HK-2 (cell line): ENCODE measurements around the gene NCOA3.

Experiments
- DNase-seq: peaks from one replicate; pipeline ENCODE4 v3.0.0-alpha.2; 2018; ENCODE audit not compliant: unreplicated experiment

The NCOA3 gene

GRCh38 chr20:47597090-47597489 lies 95.4 kb downstream of the NCOA3 start:
- no peak for DNase-seq

- no peak for DNase-seq
These were observed 97.4 kb downstream of the NCOA3 start for GRCh38 chr20:47598911-47599744.

GRCh38 chr20:47600967-47601547 lies 99.4 kb downstream of the NCOA3 start:
- no peak for DNase-seq

- no peak for DNase-seq
These were observed 101.6 kb downstream of the NCOA3 start for GRCh38 chr20:47603260-47603659.

GRCh38 chr20:47605673-47606413 lies 104.2 kb downstream of the NCOA3 start:
- no peak for DNase-seq

- DNase-seq = no peak
These were observed 104.8 kb downstream of the NCOA3 start for GRCh38 chr20:47606414-47606982.

- DNase-seq = no peak
These were observed 105.4 kb downstream of the NCOA3 start for GRCh38 chr20:47606983-47607613.

- no peak for DNase-seq
These were observed 107.3 kb downstream of the NCOA3 start for GRCh38 chr20:47609001-47609400.

- DNase-seq = peak; percentile 41
These were observed 108.7 kb downstream of the NCOA3 start for GRCh38 chr20:47610247-47610944.

- DNase-seq = no peak
These were observed 109.2 kb downstream of the NCOA3 start for GRCh38 chr20:47610945-47611250.

GRCh38 chr20:47611785-47612184 lies 110.1 kb downstream of the NCOA3 start:
- no peak for DNase-seq

- no peak for DNase-seq
These were observed 111.0 kb downstream of the NCOA3 start for GRCh38 chr20:47612670-47613069.

GRCh38 chr20:47614703-47615309 lies 113.1 kb downstream of the NCOA3 start:
- DNase-seq = no peak

GRCh38 chr20:47618479-47618878 lies 116.8 kb downstream of the NCOA3 start:
- DNase-seq = no peak

- no peak for DNase-seq
These were observed 119.4 kb downstream of the NCOA3 start for GRCh38 chr20:47620808-47621805.

- DNase-seq = peak; percentile 37
These were observed 120.5 kb downstream of the NCOA3 start for GRCh38 chr20:47622118-47622665.

- no peak for DNase-seq
These were observed 121.5 kb downstream of the NCOA3 start for GRCh38 chr20:47623206-47623605.

GRCh38 chr20:47627540-47627939 lies 125.9 kb downstream of the NCOA3 start:
- DNase-seq = no peak

GRCh38 chr20:47629907-47630306 lies 128.2 kb downstream of the NCOA3 start:
- DNase-seq = no peak
